ENCODE measurements around the gene ADTRP.

ADTRP gene

DNA sequence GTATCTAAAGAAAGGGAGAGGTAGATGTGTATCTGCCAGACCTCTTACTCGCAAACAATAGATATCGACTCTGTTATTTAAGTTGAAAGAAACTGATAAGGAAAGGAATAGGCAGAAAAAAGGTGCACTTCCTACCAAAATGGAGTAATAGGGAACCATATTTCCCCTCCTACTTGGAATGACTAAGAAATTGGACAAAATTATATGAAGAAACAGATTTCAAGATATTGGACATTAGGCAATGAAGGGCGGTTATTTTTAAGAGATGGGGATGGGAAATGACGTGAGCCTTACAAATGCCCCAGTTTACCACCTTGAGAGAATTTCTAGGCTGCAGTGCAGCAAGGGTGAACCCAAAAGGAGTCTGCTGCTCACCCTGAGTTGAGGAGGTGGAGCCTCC is 108.9 kb downstream of the ADTRP start:
- Histone ChIP-seq H3K4me1 (ENCODE audit: control insufficient read depth, insufficient read depth, low read length) (no peaks in the 10 kb centered on the region), H3K4me3 (ENCODE audit: low read length) (no peak overlapping the region), H3K27me3 (ENCODE audit: control insufficient read depth, insufficient read depth, low read length) (no peaks in the 10 kb centered on the region), H3K9me3 (ENCODE audit: control insufficient read depth, low read length) (no peaks in the 10 kb centered on the region), H3K36me3 (ENCODE audit: control insufficient read depth, insufficient read depth, low read length) (no peaks in the 10 kb centered on the region), H3K9ac (ENCODE audit: low read length) (no peak overlapping the region)

DNA sequence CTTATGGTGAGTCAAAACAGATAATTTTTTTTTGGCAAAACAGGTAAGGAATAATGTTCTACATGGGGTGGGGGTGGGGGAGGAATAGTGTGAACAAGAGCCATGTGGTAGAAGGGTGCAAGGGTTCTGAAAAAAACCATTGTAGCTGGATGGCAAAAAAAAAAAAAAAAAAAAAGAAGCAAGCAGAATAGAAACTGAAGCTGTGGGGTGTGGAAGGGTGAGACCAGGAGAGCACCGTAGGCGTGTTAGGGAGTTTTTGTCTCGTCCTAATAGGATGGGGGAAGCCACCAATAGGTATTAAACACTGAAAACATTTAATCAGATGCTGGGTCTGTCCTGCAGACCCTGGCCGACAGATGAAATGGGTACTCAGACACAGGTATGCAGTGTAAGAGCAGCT is 110.1 kb downstream of the ADTRP start:
- Histone ChIP-seq H3K4me3 (ENCODE audit: low read length) (no peak overlapping the region), H3K36me3 (ENCODE audit: control insufficient read depth, insufficient read depth, low read length) (no peaks in the 10 kb centered on the region), H3K9me3 (ENCODE audit: control insufficient read depth, low read length) (no peaks in the 10 kb centered on the region), H3K27me3 (ENCODE audit: control insufficient read depth, insufficient read depth, low read length) (no peaks in the 10 kb centered on the region), H3K9ac (ENCODE audit: low read length) (no peak overlapping the region), H3K4me1 (ENCODE audit: control insufficient read depth, insufficient read depth, low read length) (no peaks in the 10 kb centered on the region)

GRCh38 chr6:11667876-11668275 is 110.7 kb downstream of the ADTRP start:
- no peaks in the 10 kb centered on the region for H3K36me3 ChIP-seq (ENCODE audit: control insufficient read depth, insufficient read depth, low read length)
- H3K27me3 ChIP-seq (ENCODE audit: control insufficient read depth, insufficient read depth, low read length) = no peaks in the 10 kb centered on the region
- H3K4me3 ChIP-seq (ENCODE audit: low read length) = no peak overlapping the region
- no peak overlapping the region for H3K9ac ChIP-seq (ENCODE audit: low read length)
- H3K9me3 ChIP-seq (ENCODE audit: control insufficient read depth, low read length) = no peaks in the 10 kb centered on the region
- H3K4me1 ChIP-seq (ENCODE audit: control insufficient read depth, insufficient read depth, low read length) = no peaks in the 10 kb centered on the region

DNA sequence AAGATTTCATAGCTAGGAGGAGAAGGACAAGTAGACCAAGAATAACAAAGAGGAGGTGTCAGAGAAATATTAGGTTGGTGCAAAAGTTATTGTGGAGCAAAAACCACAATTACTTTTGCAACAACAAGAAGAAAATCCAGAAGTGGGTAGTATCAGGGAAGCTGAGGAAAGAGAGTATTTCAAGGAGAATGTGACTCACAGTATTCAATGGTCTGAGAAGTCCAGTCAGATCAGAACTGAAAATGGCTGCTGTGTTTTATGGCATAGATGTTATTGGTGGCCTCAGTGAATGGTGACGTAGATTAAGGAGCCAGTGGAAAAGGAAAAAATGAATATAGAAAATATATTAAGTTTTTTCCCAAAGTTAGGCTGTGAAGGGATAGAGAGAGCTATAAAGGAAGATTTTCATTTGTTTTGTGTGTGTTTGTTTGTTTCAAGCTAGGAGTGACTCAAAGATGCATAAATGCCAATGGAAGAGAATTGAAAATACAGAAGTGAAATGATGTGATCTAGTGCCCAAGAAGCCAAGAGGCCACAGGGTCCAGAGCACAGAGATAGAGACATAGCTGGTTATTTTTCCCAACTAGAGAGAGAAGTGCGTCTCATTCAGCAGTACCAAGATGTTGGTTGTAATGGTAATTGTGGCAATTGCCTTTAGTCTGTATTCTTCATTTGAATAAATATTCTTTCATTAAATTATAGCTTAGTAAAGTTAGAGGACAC is 112.8 kb downstream of the ADTRP start:
- Histone ChIP-seq H3K4me1 (ENCODE audit: control insufficient read depth, insufficient read depth, low read length) (no peaks in the 10 kb centered on the region), H3K4me3 (ENCODE audit: low read length) (no peak overlapping the region), H3K9me3 (ENCODE audit: control insufficient read depth, low read length) (no peaks in the 10 kb centered on the region), H3K9ac (ENCODE audit: low read length) (no peak overlapping the region), H3K36me3 (ENCODE audit: control insufficient read depth, insufficient read depth, low read length) (no peaks in the 10 kb centered on the region), H3K27me3 (ENCODE audit: control insufficient read depth, insufficient read depth, low read length) (no peaks in the 10 kb centered on the region)

Data from mucosa of stomach (tissue), 1 donor.